Parathyroid adenoma (tissue), 2 donors: ENCODE measurements around the gene GNLY.

Experiments used
- H2AFZ ChIP-seq: fragments of 300-600 bp; sonication (generic); one replicate; pipeline ENCODE4 v1.7.0; 2017; ENCODE audit warnings: antibody characterized with exemption, mild to moderate bottlenecking
- H3K27ac ChIP-seq: fragments of 300-600 bp; sonication (generic); one replicate; pipeline ENCODE4 v1.7.0; 2017
- H3K27me3 ChIP-seq: fragments of 300-600 bp; sonication (generic); one replicate; pipeline ENCODE4 v1.7.0; 2017; ENCODE audit warnings: low read length; ENCODE audit not compliant: control insufficient read depth, insufficient read depth
- H3K36me3 ChIP-seq: fragments of 300-600 bp; sonication (generic); one replicate; pipeline ENCODE4 v1.7.0; 2017; ENCODE audit warnings: low read length; ENCODE audit not compliant: control insufficient read depth, insufficient read depth
- H3K4me1 ChIP-seq: fragments of 300-600 bp; sonication (generic); one replicate; pipeline ENCODE4 v1.7.0; 2017; ENCODE audit warnings: control low read depth
- H3K4me2 ChIP-seq: fragments of 300-600 bp; sonication (generic); one replicate; pipeline ENCODE4 v1.7.0; 2017; ENCODE audit warnings: low read length
- H3K4me3 ChIP-seq: fragments of 300-600 bp; sonication (generic); one replicate; pipeline ENCODE4 v1.7.0; 2017; ENCODE audit warnings: low read depth, low read length
- H3K79me2 ChIP-seq: fragments of 300-600 bp; sonication (generic); one replicate; pipeline ENCODE4 v1.7.0; 2017; ENCODE audit warnings: control low read depth
- H3K9ac ChIP-seq: fragments of 300-600 bp; sonication (generic); one replicate; pipeline ENCODE4 v1.7.0; 2017; ENCODE audit warnings: mild to moderate bottlenecking
- H3K9me3 ChIP-seq: fragments of 300-600 bp; sonication (generic); one replicate; pipeline ENCODE4 v1.7.0; 2017; ENCODE audit warnings: low read length; ENCODE audit not compliant: control insufficient read depth
- TF ChIP-seq, protein P1 (sequence below): fragments of 300-600 bp; sonication (generic); IDR thresholded peaks from one replicate; pipeline ENCODE4 v1.7.0; 2017; ENCODE audit warnings: antibody characterized with exemption, mild to moderate bottlenecking
- donor health status: primary hyperparathyroidism.

The GNLY gene

DNA sequence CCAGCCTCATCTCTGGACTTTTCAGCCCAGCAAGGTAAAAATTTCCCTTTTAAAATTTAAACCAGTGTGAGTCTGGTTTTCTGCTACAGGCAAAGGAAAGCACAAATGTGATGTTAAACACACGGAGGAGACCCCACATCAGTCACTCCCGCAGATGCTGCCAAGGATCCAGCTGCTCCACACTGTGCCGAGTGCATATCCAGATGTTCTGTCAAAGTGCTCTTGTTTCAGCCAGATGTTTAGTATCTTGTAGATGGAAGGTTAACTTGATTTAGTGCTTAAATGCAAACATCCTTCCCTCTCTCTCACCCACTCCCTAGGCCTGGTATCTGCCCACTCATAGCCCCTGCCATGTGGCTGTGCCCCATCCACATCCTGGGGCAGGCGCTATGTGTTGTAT is 43.8 kb downstream of the GNLY start:
- Histone ChIP-seq H3K27me3 (no peaks in the 10 kb centered on the region), H3K4me2 (no peak overlapping the region), H3K4me1 (peaks cover 10% of the 10 kb centered on the region), H3K36me3 (no peaks in the 10 kb centered on the region), H3K9ac (no peak overlapping the region), H2AFZ (no peak overlapping the region), H3K79me2 (no peaks in the 10 kb centered on the region), H3K9me3 (no peaks in the 10 kb centered on the region), H3K27ac (peak overlapping the region; percentile 8), H3K4me3 (no peak overlapping the region)
- TF ChIP-seq, protein P1, sequence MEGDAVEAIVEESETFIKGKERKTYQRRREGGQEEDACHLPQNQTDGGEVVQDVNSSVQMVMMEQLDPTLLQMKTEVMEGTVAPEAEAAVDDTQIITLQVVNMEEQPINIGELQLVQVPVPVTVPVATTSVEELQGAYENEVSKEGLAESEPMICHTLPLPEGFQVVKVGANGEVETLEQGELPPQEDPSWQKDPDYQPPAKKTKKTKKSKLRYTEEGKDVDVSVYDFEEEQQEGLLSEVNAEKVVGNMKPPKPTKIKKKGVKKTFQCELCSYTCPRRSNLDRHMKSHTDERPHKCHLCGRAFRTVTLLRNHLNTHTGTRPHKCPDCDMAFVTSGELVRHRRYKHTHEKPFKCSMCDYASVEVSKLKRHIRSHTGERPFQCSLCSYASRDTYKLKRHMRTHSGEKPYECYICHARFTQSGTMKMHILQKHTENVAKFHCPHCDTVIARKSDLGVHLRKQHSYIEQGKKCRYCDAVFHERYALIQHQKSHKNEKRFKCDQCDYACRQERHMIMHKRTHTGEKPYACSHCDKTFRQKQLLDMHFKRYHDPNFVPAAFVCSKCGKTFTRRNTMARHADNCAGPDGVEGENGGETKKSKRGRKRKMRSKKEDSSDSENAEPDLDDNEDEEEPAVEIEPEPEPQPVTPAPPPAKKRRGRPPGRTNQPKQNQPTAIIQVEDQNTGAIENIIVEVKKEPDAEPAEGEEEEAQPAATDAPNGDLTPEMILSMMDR: no peak

DNA sequence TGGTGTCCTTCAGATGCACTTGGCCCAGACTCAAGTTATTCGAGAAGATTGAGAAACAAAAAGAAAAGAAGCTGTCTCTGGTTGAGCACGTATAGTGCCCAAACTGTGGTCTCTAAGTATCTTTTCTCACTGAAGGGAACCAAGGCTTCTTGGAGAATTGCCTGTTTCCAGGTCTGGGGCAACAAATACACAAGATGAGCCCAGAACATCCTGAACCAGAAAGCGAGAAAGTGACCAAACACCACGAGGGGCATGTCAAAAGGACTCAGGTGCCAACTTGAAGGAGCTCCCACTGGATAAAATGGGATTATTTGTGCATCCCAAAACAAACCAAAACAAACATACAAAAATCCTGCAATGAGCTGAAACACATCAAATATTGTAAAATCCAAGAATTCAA is 46.0 kb downstream of the GNLY start:
- no peak overlapping the region for H3K9ac ChIP-seq
- H3K4me1 ChIP-seq: peaks cover 20% of the 10 kb centered on the region
- TF ChIP-seq, protein P1: no peak

DNA sequence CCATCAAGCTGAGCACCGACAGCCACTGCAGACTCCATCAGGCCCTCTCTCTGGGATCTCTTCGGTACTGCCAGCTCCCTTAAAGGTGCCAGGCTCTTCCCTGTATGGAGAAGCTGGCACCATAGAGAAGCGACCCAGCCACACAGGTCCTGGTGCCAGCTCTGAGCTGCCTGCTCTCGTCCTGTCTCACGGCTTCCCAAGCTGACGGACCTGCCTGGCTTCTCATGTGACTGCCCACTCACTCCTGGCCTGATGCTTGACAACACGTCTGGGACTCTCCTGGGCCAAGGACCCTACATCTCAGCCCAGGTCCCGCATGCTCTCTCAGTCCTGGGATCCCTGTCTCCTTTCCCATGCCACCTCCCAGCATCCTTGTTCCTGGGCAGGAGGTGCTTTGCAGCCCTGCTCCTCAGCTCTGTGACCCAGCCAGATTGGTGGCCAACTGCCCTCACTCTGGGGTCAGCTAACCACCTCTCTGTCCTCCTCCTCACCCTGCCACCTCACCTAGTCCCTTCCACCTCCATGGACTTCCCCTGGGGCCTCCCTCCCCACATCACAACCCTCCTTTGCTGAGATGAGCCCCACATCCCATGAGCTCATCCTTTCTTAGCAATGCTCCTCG is 47.2 kb downstream of the GNLY start:
- Histone ChIP-seq H2AFZ (peak overlapping the region; percentile 82), H3K27me3 (no peaks in the 10 kb centered on the region), H3K9me3 (no peaks in the 10 kb centered on the region), H3K27ac (peak overlapping the region; percentile 90), H3K4me3 (no peak overlapping the region), H3K4me1 (peaks cover 20% of the 10 kb centered on the region), H3K36me3 (no peaks in the 10 kb centered on the region), H3K4me2 (no peak overlapping the region), H3K79me2 (no peaks in the 10 kb centered on the region), H3K9ac (no peak overlapping the region)
- TF ChIP-seq, protein P1: no peak

More for the DNA sequence above, 46.0 kb downstream of the GNLY start:
- Histone ChIP-seq H3K79me2 (no peaks in the 10 kb centered on the region), H3K27me3 (no peaks in the 10 kb centered on the region), H2AFZ (no peak overlapping the region), H3K27ac (no peak overlapping the region), H3K36me3 (no peaks in the 10 kb centered on the region), H3K4me2 (no peak overlapping the region), H3K4me3 (no peak overlapping the region), H3K9me3 (no peaks in the 10 kb centered on the region)

DNA sequence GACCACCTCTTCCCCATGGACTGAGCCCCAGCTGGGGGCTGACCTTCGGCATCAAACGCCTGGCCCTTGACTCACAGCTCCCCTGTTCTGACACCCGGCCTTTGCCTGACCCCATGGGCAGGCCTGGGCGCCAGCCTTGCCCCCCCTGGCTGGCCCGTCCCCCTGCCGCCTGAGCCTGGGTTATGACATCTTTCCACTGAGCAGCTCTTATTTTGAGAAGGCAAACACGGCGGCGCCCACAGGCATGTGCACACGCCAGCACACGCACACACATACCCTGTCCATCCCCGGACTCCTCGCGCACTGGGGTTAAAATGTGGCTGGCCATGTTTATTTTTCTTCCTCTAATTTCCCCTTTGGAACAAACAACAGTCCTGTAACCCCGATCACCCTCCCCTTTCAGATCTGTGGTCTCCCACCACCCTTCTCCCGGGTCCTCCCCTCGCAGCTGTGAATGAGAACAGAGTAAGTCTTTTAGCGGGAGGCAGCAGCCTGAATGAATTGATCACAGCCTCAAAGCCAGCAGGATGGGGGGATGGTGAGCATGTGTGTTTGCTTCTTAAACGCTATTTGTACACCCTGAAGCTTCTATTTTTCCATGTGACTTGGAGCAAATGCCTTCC is 47.8 kb downstream of the GNLY start:
- H3K79me2 ChIP-seq: no peaks in the 10 kb centered on the region
- peak overlapping the region; percentile 82 for H2AFZ ChIP-seq
- no peaks in the 10 kb centered on the region for H3K9me3 ChIP-seq
- H3K9ac ChIP-seq: no peak overlapping the region
- TF ChIP-seq, protein P1: no peak
- no peaks in the 10 kb centered on the region for H3K27me3 ChIP-seq
- peak overlapping the region; percentile 90 for H3K27ac ChIP-seq
- H3K4me1 ChIP-seq: peaks cover 20% of the 10 kb centered on the region
- peak overlapping the region; percentile 7 for H3K4me3 ChIP-seq
- H3K36me3 ChIP-seq: no peaks in the 10 kb centered on the region
- H3K4me2 ChIP-seq: peak overlapping the region; percentile 35
